ENCODE measurements around the gene LRP2.

The LRP2 gene

GRCh38 chr2:169351725-169352124 is 10.6 kb downstream of the LRP2 start:
- no peak for DNase-seq (ENCODE audit: low spot score)
- TF ChIP-seq CTCF (IDR thresholded peaks at IDR 0.05; ENCODE audit: extremely low read depth, insufficient read depth, missing control alignments): no peak
- in situ Hi-C loops (cut with MboI; ENCODE audit: low pct_unique_long_range_greater_than_20kb, low sequenced_read_pairs, unreplicated experiment): no loop called here

GRCh38 chr2:169349535-169349934 is 12.8 kb downstream of the LRP2 start:
- in situ Hi-C loops (cut with MboI; ENCODE audit: low pct_unique_long_range_greater_than_20kb, low sequenced_read_pairs, unreplicated experiment): no loop called here
- TF ChIP-seq CTCF (IDR thresholded peaks at IDR 0.05; ENCODE audit: extremely low read depth, insufficient read depth, missing control alignments): no peak
- no peak for DNase-seq (ENCODE audit: low spot score)

GRCh38 chr2:169348321-169349024 is 13.9 kb downstream of the LRP2 start:
- in situ Hi-C loops (cut with MboI; ENCODE audit: low pct_unique_long_range_greater_than_20kb, low sequenced_read_pairs, unreplicated experiment): no loop called here
- TF ChIP-seq CTCF (IDR thresholded peaks at IDR 0.05; ENCODE audit: extremely low read depth, insufficient read depth, missing control alignments): no peak
- DNase-seq (ENCODE audit: low spot score): no peak

GRCh38 chr2:169345486-169346437 is 16.6 kb downstream of the LRP2 start:
- DNase-seq (ENCODE audit: low spot score): no peak
- TF ChIP-seq CTCF (IDR thresholded peaks at IDR 0.05; ENCODE audit: extremely low read depth, insufficient read depth, missing control alignments): no peak
- in situ Hi-C loops (cut with MboI; ENCODE audit: low pct_unique_long_range_greater_than_20kb, low sequenced_read_pairs, unreplicated experiment): no loop called here

GRCh38 chr2:169344736-169345485 is 17.4 kb downstream of the LRP2 start:
- in situ Hi-C loops (cut with MboI; ENCODE audit: low pct_unique_long_range_greater_than_20kb, low sequenced_read_pairs, unreplicated experiment): no loop called here
- no peak for TF ChIP-seq CTCF (IDR thresholded peaks at IDR 0.05; ENCODE audit: extremely low read depth, insufficient read depth, missing control alignments)
- no peak for DNase-seq (ENCODE audit: low spot score)

DNA sequence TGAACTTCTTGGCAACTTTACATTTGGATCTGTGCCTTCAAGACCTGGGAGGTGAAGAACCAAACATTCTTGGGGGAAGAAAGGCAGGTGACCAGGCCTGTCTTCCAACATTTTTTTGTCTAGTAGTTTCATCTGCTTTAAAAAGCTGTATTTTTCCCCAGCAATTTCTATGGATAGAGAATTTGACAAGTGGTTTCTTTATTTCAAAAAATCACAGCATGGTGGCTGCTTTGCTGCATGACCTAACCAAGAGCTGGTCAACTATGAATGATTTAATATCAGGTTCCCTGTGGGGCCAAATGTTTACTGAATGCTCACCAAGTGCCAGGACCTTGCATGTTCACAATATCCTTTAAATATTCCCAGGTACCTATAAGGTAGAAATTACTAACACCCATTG is 19.1 kb downstream of the LRP2 start:
- in situ Hi-C loops (cut with MboI; ENCODE audit: low pct_unique_long_range_greater_than_20kb, low sequenced_read_pairs, unreplicated experiment): no loop called here
- no peak for DNase-seq (ENCODE audit: low spot score)
- no peak for TF ChIP-seq CTCF (IDR thresholded peaks at IDR 0.05; ENCODE audit: extremely low read depth, insufficient read depth, missing control alignments)

Data from GM13977 (cell line).